ENCODE measurements around the gene BPIFB3. TPM values are rescaled to one million over a fixed set of nuclear protein-coding genes. Genes with fewer than 3 reads are reported as not detected.
"Not testable (repeated sequence)": the region's sequence is repeated elsewhere in the genome, so short reads cannot be mapped to it uniquely, and the experiment has no call there.

Gene BPIFB3
- total RNA-seq, 2 donors from 2014 or later = not detected

GRCh38 chr20:33110147-33110825 is 56.6 kb downstream of the BPIFB3 start:
- DNase-seq = no peak
- H3K27me3 ChIP-seq = no peaks in the 10 kb centered on the region
- H3K27ac ChIP-seq = no peak overlapping the region
- H3K4me3 ChIP-seq = no peak overlapping the region
- no peaks in the 10 kb centered on the region for H3K4me1 ChIP-seq
- no peak overlapping the region for H3K9ac ChIP-seq (ENCODE audit: low read depth in 2 of 2, low read length in 2 of 2)
- no peak for TF ChIP-seq CTCF (IDR thresholded peaks at IDR 0.05)
- H3K9me3 ChIP-seq = no peaks in the 10 kb centered on the region
- H3K36me3 ChIP-seq = no peaks in the 10 kb centered on the region
- intact Hi-C loops (cut with DNase I) = no loop called here

DNA sequence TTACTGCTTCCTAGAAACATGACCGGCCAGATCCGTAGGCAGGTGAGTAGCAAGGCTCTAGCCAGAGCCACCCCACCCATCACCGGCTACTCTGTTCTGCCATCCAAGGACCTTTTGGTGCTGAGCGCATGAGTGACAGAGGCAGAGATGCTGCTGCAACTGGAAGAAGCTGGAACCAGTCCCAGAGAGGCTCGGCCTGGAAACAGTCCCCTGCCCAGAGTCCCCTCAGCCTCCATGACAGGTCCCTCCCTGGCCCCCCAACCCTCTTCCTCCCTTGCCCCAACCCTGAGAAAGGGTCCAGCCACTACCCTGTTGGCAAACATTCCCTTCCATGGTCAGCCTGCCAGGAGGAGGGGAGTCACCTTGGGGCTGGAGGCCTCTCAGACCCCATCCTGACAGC is 57.6 kb downstream of the BPIFB3 start:
- H3K9ac ChIP-seq (ENCODE audit: low read depth in 2 of 2, low read length in 2 of 2) = no peak overlapping the region
- H3K4me1 ChIP-seq = no peaks in the 10 kb centered on the region
- no peaks in the 10 kb centered on the region for H3K9me3 ChIP-seq
- no peak overlapping the region for H3K4me3 ChIP-seq
- H3K27ac ChIP-seq = no peak overlapping the region
- intact Hi-C loops (cut with DNase I) = no loop called here
- no peaks in the 10 kb centered on the region for H3K36me3 ChIP-seq
- H3K27me3 ChIP-seq = no peaks in the 10 kb centered on the region
- no peak for TF ChIP-seq CTCF (IDR thresholded peaks at IDR 0.05)
- DNase-seq = no peak

DNA sequence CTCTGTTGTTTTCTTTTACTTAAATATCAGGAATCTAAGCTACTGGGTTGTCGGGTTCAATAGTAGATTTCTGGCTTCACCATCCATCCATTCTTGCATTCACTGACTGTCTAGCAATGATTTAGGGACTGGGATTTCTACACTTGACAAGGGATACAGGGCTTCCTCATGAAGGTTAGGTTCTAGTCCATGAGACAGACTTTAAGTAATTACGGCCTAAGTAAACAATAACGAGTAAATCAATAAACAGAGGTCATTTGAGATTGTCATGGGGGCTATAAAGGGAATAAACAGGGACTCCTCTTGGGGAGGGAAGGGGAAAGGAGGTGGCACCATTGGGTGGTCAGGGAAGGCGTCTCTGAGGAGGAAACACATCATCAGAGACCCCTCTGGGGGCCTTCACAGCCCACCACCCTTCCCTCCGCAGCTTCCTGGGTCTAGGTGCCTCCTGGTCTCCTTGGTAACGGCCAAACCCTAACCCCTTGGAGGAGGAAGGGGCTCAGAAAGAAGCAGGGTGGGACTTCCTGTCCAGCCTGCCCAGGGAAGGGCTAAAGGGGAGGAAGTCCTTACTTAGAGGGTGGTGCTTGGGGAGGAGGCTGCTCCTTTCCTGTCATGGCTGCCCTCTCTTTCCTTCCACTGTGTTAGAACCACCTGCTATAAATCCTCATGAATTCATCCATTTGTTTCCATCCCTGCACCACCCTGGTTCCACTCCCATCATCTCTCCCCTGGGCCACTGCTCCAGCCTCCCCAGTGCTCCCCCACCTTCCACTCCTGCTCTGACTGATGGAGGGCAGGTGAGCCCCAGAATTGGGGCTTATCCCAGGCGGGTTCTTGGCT is 59.1 kb downstream of the BPIFB3 start:
- Histone ChIP-seq H3K27me3 (no peaks in the 10 kb centered on the region), H3K4me1 (no peaks in the 10 kb centered on the region), H3K36me3 (no peaks in the 10 kb centered on the region), H3K27ac (no peak overlapping the region), H3K4me3 (no peak overlapping the region), H3K9me3 (no peaks in the 10 kb centered on the region), H3K9ac (ENCODE audit: low read depth in 2 of 2, low read length in 2 of 2) (no peak overlapping the region)
- no peak for DNase-seq
- intact Hi-C loops (cut with DNase I) = no loop called here
- no peak for TF ChIP-seq CTCF (IDR thresholded peaks at IDR 0.05)

DNA sequence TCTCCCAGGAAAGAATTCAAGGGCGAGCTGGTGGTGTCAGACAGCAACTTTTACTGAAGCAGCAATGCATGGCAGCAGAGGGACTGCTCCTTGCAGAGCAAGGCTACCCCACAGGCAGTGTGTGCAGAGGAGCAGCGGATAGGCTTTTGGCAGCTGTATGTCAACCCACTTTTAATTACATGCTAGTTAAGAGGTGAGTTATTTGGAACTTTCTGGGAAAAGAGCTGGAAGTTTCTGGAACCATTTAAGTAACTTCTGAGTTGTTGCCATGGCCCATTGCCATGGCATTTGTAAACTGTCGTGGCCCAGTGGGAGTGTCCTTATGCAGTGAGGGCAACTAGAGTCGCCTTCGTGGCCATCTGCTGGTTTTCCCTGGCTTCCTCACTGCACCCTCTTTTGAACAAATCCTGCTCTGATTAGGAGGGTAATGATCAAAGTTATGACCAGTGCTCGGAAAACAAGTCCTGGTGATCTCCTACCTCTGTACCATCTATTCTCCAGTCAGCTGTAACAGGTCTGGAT is 59.7 kb downstream of the BPIFB3 start:
- intact Hi-C loops (cut with DNase I) = no loop called here
- H3K4me1 ChIP-seq = no peaks in the 10 kb centered on the region
- H3K27ac ChIP-seq = no peak overlapping the region
- no peak overlapping the region for H3K4me3 ChIP-seq
- H3K9me3 ChIP-seq = no peaks in the 10 kb centered on the region
- no peak for DNase-seq
- no peaks in the 10 kb centered on the region for H3K36me3 ChIP-seq
- TF ChIP-seq CTCF (IDR thresholded peaks at IDR 0.05) = no peak
- no peaks in the 10 kb centered on the region for H3K27me3 ChIP-seq
- no peak overlapping the region for H3K9ac ChIP-seq (ENCODE audit: low read depth in 2 of 2, low read length in 2 of 2)

DNA sequence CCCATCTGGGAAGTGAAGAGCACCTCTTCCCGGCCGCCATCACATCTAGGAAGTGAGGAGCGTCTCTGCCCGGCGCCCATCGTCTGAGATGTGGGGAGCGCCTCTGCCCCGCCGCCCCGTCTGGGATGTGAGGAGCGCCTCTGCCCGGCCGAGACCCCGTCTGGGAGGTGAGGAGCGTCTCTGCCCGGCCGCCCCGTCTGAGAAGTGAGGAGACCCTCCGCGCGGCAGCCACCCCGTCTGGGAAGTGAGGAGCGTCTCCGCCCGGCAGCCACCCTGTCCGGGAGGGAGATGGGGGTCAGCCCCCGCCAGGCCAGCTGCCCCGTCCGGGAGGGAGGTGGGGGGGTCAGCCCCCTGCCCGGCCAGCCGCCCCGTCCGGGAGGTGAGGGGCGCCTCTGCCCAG is 61.8 kb downstream of the BPIFB3 start:
- intact Hi-C loops (cut with DNase I) = not testable (repeated sequence)

More for the DNA sequence above, 61.8 kb downstream of the BPIFB3 start:
- not testable (repeated sequence) for H3K4me3 ChIP-seq; H3K36me3 ChIP-seq; H3K4me1 ChIP-seq; H3K9me3 ChIP-seq; H3K9ac ChIP-seq (ENCODE audit: low read depth in 2 of 2, low read length in 2 of 2); H3K27me3 ChIP-seq; DNase-seq; H3K27ac ChIP-seq
